Stimulated activated CD4-positive, alpha-beta T cell treated with anti-CD3 and anti-CD28 coated beads, Interleukin-2, amount 100 ng/mL, for 24 hours (primary cell): ENCODE data around the gene ARAP1.
"Not testable (repeated sequence)": the region's sequence is repeated elsewhere in the genome, so short reads cannot be mapped to it uniquely, and the experiment has no call there.

Experiments
- DNase-seq, 2 donors: peaks; one replicate each; pipeline ENCODE4 v3.0.0-alpha.2; 2020

The ARAP1 gene

GRCh38 chr11:72752088-72752914 lies at the start of gene ARAP1:
ARAP1 (minus strand) TSS chr11:72752408; CDS start chr11:72727128, 25,280 bp downstream.
- DNase-seq, result peak; percentile 74 to 79

- no peak for DNase-seq
Measured at GRCh38 chr11:72799441-72799840, 47.2 kb upstream of the ARAP1 start.

- no peak for DNase-seq
Measured at GRCh38 chr11:72798361-72798760, 46.2 kb upstream of the ARAP1 start.

DNA sequence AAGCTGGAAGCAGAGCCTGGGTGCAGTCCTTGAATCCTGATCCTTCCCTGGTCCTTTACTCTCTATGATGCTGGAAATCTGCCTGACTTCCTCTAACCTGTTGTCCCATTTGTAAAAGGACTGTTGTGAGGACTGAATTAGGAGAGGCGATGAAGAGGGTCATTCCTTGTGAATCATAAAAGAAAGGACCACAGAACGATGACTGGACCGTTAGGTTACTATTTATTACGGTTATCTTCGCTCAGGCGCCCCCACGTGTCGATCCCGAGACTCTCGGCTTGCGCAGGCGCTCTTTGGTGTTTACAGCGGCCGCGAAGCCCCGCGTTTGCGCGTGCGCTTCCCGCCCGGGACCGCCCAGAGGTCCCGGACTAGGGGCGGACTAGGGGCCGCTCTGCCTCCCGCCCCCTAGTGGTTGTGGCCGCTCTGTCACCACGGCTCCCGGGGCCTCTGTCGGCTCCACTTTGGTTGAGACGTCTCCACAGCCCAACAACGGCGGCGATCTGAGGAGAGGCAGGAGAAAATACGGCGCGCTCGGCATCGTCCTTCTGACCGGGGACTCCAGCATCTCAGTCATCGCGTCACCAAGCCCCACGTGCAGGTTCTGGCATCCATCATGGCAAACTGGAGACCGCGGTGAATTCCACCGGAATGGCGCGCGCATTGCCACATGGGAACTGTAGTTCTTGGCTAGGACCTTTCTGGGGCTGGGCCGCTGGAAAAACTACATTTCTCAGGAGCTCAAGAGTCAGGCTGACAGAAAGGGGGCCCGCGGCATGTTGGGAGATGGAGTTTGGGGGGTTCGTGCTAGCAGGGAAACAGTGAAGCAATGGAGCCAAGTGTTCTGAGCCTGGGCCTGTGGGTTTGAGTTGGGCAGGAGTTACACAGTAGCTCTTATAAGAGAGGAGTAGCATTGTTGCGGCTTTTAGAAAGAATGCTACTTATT lies 41.5 kb upstream of the ARAP1 start, which contains the start of gene STARD10:
Gene STARD10 (minus strand): TSS at position 623 of the 943 bp plus-strand sequence. CDS start 12,866 bp downstream, outside the sequence.
- peak; percentile 94 for DNase-seq

- DNase-seq, result no peak
Measured at GRCh38 chr11:72793076-72793424, 40.8 kb upstream of the ARAP1 start.

GRCh38 chr11:72792437-72793021 lies 40.3 kb upstream of the ARAP1 start:
- DNase-seq, result no peak

- not testable (repeated sequence) for DNase-seq
Measured at GRCh38 chr11:72791228-72791627, 39.0 kb upstream of the ARAP1 start.

GRCh38 chr11:72789493-72790131 lies 37.4 kb upstream of the ARAP1 start:
- no peak for DNase-seq

DNA sequence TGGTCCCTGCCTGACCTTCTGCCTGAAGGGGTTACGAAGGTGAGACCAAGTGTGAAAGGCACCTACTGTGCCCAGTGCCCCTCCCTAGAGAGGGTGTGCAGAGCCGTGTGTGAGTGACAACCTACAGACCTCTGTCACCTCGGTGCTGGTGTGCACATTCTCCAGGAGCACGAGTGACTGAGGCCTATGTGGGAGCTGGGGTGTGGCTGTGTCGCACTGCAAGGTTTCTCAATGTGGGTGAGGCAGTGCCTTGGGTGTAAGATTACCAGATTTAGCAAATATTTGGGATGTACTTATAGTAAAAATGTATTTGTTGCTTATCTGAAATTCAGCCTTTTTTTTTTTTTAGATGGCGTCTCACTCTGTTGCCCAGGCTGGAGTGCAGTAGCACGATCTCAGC lies 36.0 kb upstream of the ARAP1 start:
- DNase-seq, result no peak

- no peak for DNase-seq
Measured at GRCh38 chr11:72787216-72788104, 35.3 kb upstream of the ARAP1 start.

DNA sequence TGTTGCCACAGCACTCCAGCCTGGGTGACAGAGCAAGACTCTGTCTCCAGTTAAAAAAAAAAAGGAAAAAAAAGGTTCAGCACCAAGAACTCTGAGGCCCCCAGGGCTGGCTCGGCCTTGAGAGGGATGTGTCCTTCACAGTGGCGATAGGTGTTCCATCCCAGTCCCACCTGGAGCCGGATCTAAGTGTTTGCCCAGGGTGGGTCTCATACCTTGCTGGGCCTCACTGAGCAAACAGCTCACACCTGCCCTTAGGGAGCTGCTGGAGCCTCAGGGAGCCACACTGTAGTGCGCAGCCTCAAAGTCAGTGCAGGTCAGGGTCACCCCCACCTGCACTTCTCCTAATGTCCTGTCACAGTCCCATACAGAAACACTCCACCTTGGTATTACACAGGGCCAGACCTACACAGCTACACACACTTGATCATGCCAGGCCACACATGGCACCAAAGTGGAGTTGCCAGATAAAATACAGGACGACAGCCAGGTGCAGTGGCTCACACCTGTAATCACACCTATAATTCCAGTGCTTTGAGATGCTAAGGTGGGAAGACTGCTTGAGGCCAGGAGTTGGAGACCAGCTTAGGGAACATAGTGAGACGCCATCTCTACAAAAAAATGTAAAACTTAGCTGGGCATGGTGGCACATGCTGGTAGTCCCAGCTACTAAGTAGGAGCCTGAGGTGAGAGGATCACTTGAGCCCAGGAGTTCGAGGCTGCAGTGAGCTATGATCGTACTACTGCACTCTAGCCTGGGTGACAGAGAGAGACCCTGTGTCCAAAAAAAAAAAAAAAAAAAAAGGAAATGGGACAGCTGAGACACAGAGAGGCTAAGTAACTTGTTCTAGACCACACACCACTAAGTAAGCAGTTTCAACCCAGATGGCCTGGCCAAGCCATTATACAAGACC lies 34.4 kb upstream of the ARAP1 start:
- no peak for DNase-seq

GRCh38 chr11:72784662-72785061 lies 32.5 kb upstream of the ARAP1 start:
- DNase-seq, result no peak

- no peak for DNase-seq
Measured at GRCh38 chr11:72783144-72783905, 31.1 kb upstream of the ARAP1 start.

- DNase-seq, result no peak
Measured at GRCh38 chr11:72782081-72782920, 30.1 kb upstream of the ARAP1 start.

GRCh38 chr11:72781313-72782080 lies 29.3 kb upstream of the ARAP1 start:
- peak; percentile 57 to 61 for DNase-seq

- no peak for DNase-seq
Measured at GRCh38 chr11:72781063-72781312, 28.8 kb upstream of the ARAP1 start.

GRCh38 chr11:72780296-72781062 lies 28.3 kb upstream of the ARAP1 start:
- DNase-seq, result no peak
